Measurements from ENCODE around the gene SPTBN4.
A peak's percentile ranks its signal among the peaks of the same experiment; 100 is the strongest.
"Not testable (repeated sequence)": the region's sequence is repeated elsewhere in the genome, so short reads cannot be mapped to it uniquely, and the experiment has no call there.

SPTBN4 gene

DNA sequence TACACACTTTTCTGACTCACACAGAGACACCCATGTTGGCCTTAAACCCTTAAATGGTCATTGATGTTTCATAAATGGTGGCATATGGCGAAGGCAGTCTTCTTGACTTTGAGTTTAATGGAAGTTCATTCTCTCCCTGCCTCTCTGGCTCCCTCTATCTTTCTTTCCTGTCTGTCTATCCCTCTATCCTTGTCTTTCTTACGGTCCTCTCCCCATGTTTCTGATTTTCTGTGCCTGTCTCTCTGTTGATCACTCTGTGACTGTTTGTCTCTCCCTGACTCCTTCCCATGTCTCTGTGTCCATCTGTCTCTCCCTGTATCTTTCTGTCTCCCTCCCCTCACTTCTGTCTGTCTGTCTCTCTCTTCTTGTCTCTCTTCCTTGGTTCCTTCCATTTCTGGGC, 66.7 kb downstream of the SPTBN4 start:
- no peak for DNase-seq

DNA sequence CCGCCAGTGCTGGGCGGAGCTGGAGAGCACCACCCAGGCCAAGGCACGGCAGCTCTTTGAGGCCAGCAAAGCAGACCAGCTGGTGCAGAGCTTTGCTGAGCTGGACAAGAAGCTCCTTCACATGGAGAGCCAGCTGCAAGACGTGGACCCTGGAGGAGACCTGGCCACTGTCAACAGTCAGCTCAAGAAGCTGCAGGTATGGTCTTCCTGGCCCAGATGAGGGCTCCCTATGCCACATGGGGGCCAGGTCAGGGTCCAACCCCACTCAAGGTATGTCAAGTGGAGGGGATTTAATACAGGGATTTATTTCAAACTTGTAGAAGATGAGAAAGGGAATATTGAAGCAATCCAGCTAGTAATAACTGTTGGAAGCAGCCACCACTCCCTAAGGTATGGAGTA, 67.3 kb downstream of the SPTBN4 start:
- no peak for DNase-seq

DNA sequence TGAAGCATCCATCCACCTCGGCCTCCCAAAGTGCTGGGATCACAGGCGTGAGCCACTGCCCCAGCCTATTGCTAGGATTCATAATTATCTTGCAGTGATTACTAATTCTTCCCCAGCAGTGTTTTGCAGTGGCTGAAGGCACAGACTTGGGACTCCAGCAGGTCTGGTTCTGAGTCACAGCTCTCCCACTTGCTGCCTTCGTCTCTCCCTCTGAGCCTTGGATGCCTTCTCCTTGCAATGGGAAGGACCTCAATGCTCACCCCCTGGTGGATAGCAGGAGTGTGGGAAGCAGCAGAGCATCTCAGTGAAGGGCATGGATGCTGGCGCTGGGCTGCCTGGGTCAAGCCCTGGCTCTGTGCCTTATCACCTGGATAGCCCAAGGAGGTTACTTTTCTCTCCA, 72.3 kb downstream of the SPTBN4 start:
- DNase-seq, result no peak

DNA sequence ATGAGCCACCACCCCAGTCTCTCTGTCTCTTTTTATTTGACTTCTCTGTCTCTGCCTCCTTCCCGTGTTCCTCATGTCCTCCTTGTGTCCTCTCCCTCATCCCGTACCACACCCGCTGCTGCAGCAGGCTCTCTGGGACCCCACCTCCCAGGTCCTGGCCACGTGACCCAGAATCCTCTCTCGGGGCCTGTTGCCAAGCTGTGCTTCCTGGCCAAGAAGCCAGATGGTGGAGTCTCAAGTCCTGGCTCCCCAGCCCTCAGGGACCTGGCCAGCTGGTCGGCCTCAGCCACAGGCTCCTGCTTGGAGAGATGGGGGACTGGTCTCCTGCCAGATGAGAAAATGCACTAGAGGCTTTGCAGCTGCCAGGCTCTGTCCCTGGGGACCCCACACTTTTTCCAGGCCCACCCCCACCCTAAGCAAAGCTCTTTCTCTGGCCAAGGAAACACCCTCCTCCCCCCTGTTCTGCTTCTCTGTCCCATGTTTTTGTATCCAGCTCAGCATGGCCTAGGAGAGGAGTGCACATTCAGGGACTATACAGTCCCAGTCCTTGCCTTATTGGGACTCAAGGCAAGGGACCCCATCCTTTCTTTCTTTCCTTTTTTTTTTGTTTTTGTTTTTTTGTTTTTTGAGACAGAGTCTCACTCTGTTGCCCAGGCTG, 75.5 kb downstream of the SPTBN4 start:
- peak; percentile 93 for DNase-seq

DNA sequence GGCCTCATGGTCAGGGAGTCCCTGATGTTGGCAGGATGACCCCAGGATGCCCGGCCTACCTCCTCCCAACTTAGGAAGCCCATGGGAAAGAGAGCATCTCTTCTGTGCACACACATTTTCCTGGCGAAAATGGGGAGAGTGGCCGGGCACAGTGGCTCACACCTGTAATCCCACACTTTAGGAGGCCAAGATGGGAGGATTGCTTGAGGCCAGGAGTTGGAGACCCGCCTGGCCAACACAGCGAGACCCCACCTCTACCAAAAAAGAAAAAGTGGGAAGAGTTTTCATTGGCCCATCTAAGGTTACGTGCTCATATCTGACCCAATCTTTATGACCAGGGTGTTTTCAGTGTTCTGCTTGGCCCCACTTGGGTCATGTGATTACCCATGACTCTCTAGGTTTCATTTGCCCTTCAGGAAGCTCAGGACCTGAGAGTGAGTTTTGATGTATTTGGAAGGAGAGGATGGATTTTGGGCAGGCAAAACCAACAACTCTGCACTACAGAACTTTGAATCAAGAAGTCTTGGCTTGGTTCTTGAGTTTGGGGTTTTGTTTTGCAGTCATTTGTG, 76.3 kb downstream of the SPTBN4 start:
- DNase-seq, result no peak

DNA sequence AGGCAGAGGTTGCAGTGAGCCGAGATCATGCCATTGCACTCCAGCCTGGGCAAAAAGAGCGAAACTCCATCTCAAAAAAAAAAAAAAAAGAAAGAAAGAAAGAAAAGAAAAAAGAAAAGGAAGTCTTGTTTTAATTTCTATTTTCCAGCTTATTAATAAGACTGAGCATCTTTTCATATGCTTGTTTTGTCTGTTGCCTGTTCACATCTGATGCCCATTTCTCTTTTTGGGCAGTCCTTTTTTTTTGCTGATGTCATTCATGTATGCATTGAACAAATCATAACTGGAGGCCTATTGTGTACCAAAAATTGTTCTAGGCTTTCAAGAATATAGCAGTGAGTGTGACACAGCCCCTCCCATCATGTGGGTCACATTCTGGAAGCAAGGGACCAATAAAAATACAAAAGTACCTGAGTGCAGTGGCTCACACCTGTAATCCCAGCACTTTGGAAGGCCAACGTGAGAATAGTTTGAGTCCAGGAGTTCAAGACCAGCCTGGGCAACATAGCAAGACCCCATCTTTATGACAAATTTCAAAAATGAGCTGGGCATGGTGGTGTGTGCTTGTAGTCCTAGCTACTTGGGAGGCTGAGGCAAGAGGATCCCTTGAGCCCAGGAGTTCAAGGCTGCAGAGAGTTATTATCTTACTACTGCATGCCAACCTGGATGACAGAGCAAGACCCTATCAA, 79.5 kb downstream of the SPTBN4 start:
- not testable (repeated sequence) for DNase-seq

DNA sequence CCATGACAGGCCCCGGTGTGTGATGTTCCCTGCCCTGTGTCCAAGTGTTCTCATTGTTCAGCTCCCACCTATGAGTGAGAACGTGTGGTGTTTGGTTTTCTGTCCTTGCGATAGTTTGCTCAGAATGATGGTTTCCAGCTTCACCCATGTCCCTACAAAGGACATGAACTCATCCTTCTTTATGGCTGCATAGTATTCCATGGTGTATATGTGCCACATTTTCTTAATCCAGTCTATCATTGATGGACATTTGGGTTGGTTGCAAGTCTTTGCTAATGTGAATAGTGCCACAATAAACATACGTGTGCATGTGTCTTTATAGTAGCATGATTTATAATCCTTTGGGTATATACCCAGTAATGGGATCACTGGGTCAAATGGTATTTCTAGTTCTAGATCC, 80.4 kb downstream of the SPTBN4 start:
- DNase-seq, result not testable (repeated sequence)

DNA sequence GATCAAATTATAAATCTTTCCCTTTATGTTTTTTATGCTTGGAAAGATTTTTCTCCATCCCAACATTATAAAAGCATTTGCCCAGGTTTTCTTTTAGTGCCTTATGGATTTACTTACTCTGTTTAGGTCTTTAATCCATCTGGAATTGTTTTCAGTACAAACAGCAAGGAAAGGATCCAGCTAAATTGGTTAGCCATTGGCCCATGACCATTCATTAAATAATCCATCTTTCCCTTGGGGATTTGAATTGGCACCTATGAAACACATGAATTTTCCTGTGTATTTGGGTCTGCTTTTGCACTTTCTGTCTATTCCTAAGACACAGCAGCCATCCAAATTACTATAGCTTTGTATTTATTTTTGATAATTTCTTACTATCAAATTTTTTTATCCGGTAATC, 81.0 kb downstream of the SPTBN4 start:
- DNase-seq, result peak; percentile 32

DNA sequence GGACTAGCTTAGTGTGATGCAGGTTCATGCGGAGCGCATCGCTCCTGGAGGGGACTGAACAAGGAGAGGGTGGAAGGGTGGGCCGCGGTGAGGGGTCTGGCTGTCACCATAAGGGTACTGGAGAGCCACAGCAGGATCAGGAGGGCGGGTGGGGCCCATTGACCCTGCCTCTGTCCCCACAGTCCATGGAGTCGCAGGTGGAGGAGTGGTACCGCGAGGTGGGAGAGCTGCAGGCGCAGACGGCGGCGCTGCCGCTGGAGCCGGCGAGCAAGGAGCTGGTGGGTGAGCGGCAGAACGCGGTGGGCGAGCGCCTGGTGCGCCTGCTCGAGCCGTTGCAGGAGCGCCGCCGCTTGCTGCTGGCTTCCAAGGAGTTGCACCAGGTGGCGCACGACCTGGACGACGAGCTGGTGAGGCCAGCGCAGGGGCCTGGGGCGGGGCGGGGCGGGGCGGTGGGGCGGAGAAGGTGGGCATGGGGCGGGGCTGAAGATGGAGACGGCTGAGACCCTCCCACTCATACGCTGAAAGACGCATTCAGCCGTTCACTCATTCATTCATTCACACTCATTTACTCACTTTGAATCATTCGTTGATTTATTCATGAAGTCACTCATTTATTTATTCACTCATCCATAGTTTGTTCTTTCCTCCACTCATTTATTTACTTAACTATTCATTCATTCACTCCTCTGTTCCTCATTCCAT, 82.4 kb downstream of the SPTBN4 start:
- DNase-seq, result peak; percentile 88

DNA sequence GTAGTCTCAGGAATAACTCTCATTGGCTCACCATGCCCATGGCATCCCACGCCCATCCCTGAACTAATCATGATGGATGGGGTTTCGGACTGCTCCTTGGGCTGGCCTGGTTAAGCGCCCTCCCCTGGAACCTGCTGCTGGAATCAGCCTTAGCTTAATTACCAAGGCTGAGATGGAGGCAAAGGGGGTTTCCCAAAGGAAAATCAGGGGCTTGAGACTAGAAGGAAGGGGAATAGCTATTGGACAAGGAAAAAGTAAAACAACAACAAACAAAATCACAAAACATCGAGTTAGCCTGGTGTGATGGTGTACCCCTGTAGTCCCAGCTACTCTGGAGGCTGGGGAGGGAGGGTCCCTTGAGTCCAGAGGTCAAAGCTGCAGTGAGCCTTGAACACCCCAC, 84.2 kb downstream of the SPTBN4 start:
- no peak for DNase-seq

DNA sequence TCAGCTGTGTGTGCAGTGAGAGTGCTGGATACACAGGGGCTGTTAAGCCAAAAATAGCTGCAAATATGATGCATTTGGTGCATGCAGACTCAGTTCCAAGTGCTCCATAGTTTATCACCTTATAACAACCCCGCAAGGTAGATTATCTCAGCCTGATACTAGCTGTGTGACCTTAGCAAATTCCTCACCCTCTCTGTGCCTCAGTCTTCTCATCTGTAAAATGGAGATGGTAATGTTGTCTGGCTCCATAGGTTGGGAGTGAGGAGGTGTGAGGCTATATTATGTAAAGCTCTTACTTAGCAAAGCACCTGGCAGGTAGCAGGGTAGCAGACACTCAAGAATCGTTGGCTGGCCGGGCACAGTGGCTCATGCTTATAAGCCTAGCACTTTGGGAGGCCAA, 86.0 kb downstream of the SPTBN4 start:
- no peak for DNase-seq

DNA sequence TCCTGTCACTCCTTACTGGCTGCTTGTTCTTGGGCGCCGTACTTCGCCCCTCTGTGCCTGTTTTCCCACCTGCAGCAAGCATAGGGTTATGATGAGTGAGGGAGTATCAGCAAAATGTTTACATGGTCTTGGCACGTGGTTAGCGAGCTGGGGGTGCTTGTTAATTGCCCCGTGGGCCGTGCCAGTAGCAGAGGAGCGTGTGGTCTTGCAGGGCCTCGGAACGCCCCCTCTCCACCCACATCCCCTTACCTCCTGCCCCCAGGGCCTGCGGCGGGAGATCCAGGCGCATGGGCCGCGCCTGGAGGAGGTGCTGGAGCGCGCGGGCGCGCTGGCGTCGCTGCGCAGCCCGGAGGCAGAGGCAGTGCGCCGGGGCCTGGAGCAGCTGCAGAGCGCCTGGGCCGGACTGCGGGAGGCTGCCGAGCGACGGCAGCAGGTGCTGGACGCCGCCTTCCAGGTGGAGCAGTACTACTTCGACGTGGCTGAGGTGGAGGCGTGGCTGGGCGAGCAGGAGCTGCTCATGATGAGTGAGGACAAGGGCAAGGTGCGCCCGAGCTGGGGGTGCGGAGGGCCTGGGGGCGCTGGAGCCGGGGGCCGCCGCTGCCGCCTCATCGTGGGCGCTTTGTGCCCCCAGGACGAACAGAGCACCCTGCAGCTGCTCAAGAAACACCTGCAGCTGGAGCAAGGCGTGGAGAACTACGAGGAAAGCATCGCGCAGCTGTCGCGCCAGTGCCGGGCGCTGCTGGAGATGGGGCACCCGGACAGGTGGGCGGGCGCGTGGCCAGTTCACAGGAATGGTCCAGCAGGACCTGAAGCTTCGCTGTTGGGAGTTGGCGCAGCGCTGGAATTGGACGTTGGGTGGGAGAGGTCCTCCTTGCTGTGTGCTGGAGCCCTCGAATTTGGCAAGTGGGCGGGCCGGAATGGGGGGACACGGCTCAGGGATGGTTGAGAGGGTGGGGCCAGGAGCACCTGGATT, 87.4 kb downstream of the SPTBN4 start:
- peak; percentile 75 for DNase-seq

DNA sequence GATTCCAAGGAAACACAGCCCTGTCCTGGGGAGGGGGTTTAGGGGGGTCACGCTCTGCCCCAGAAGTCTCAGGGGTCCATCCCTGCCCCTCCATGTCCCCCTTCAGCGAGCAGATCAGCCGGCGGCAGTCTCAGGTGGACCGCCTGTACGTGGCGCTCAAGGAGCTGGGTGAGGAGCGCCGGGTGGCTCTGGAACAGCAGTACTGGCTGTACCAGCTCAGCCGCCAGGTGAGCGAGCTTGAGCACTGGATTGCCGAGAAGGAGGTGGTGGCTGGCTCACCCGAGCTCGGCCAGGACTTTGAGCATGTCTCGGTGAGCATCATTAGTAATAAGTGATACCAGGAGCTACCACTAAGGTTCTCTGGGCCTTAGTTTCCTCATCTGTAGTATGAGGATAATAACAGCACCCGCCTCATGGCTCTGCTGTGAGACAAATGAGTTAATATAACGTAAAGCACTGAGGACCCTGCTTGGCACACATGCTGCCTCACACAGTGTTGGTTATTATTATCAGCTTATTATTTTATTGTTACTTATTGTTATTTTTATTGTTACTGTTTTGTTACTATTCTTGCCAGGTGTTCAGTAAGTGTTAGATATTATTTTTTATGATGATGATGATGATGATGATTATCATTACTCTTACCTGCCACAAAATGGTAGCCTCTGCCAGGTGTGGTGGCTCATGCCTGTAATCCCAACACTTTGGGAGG, 89.3 kb downstream of the SPTBN4 start:
- DNase-seq, result no peak

DNA sequence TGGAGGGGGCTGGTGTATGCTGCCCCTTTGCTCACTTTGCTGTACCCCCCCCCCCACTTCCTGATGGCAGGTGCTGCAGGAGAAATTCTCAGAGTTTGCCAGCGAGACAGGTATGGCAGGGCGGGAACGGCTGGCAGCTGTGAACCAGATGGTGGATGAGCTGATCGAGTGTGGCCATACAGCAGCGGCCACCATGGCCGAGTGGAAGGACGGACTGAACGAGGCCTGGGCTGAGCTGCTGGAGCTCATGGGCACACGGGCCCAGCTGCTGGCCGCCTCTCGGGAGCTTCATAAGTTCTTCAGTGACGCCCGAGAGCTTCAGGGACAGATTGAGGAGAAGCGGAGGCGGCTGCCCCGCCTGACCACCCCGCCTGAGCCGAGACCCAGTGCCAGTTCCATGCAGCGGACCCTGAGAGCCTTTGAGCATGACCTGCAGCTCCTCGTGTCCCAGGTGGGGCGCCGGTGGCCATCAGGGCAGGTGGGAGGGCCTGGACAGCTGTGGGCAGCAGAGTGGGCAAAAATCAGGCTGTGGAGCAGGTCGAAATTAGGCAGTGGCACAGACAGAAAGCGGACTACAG, 90.2 kb downstream of the SPTBN4 start:
- DNase-seq, result no peak

DNA sequence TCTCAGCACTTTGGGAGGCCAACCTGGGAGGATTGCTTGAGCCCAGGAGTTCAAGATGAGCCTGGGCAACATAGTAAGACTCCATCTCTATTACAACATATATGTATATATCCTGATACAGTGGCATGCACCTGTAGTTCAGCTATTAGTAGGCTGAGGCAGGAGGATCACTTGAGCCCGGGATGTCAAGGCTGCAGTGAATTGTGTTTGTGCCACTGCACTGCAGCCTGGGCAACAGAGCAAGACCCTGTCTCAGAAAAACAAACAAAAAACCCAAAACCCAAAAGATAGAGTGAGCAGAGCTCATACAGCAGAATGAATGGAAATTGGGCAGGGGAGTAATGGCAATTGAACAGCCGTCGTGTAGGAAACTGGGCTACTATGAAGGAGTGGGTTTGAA, 92.6 kb downstream of the SPTBN4 start:
- DNase-seq, result no peak

DNA sequence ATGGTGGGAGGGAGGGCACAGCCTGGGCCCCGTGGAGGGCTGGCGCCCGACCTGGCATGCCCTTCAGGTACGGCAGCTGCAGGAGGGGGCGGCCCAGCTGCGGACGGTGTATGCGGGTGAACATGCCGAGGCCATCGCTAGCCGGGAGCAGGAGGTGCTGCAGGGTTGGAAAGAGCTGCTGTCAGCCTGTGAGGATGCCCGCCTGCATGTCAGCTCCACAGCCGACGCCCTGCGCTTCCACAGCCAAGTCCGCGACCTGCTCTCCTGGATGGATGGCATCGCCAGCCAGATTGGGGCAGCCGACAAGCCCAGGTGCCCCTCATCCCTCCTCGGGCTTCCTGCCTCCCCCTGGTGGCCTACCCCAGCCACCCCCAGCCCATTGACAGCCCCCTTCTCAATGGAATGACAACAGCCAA, 93.3 kb downstream of the SPTBN4 start:
- DNase-seq, result no peak

DNA sequence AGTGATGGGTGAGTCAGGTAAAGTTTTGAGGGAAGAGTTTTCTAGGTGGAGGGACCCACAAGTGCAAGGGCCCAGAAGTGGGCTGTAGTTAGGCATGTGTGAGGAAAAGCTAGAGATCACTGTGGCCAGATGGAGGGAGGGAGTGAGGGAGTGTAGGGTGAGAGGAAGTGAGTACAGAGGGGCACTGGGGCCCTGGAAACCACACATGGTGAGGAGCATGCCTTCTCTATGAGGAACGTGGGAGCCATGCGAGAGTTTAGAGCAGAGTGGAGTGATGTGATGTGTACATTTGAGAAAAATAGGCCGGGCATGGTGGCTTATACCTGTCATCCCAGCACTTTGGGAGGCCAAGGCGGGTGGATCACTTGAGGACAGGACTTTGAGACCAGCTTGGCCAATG, 95.1 kb downstream of the SPTBN4 start:
- no peak for DNase-seq

DNA sequence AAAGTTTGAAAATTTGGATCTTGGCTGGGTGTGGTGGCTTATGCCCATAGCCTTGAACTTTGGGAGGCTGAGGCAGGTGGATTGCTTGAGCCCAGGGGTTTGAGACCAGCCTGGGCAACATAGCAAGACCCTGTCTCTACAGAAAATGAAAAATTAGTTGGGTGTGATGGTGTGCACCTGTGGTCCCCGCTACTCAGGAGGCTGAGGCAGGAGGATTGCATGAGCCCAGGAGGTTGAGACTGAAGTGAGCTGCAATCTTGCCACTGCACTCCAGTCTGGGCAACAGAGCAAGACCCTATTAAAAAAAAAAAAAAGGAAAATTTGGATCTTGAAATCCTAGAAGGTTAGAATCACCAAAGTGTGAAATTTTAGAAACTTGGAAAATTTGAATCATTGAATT, 97.7 kb downstream of the SPTBN4 start:
- not testable (repeated sequence) for DNase-seq

DNA sequence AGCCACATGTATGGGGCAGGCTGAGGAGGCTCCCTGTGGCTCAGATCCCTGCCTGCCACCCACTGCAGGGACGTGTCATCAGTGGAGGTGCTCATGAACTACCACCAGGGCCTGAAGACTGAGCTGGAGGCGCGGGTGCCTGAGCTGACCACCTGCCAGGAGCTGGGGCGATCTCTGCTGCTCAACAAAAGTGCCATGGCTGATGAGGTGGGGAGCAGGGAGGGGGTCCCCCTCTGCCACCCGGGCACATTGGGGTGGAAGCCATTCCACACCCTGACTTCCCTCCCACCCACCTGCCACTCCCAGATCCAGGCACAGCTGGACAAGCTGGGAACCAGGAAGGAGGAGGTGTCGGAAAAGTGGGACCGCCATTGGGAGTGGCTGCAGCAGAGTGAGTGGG, 98.6 kb downstream of the SPTBN4 start:
- no peak for DNase-seq

DNA sequence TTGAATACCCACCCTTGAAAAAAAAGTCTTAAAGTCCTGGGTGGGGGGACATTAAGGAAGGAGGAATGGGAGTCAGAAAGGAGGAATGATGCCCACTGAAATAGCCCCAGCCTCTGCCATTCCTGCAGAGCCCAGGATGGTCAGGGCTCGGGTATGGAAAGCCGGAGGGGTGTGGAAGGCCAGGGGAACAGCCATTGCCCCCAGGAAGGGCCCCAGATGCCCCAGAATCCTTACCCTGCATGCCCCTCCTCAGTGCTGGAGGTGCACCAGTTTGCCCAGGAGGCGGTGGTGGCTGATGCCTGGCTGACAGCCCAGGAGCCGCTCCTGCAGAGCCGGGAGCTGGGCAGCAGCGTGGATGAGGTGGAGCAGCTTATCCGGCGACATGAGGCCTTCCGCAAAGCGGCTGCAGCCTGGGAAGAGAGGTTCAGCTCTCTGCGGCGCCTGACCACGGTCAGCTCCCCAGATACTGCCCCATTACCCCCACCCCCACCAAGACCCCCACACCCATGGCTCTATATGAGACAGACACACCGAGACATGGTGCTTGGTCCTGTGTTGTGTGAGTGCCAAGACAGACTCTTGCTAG, 99.2 kb downstream of the SPTBN4 start:
- no peak for DNase-seq

DNA sequence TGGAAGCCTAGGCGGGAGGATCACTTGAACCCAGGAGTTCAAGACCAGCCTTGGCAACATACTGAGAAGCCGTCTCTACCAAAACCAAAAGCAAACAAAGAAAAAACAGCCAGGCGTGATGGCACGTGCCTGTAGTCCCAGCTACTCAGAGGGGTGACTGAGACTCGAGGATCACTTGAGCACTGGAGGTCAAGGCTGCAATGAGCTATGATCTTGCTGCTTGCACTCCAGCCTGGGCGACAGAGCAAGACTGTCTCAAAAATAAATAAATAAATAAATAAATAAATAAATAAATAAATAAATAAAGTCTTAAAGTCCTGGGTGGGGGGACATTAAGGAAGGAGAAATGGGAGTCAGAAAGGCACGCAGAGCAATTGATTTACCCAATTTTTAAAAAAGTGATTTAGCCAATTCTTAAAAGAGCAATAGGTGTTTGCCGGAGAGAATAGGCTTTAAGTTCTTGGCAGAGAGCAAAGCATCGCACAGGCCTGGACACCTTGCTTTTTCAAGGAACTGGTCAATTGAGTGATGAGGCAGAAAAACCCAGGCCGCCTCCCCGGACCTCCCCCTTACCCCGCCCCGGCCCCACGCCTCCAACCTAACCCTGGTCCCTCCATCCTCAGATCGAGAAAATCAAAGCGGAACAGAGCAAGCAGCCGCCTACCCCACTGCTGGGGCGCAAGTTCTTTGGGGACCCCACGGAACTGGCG, 100.4 kb downstream of the SPTBN4 start:
- peak; percentile 13 for DNase-seq
